ENCODE data around the gene NUPR2. TPM values are rescaled to one million over a fixed set of nuclear protein-coding genes. Genes with fewer than 3 reads are reported as not detected.
A peak's percentile ranks its signal among the peaks of the same experiment; 100 is the strongest.

The NUPR2 gene
- total and polyA plus RNA-seq, 9 of the 15 experiments (the other 6 are each of a cell fraction or from before 2014, with no cell fraction given) = not detected

GRCh38 chr7:56106108-56107073 is 9.8 kb downstream of the NUPR2 start, which contains the start of gene CHCHD2 (continued):
- no peak; the same call in 1 of the 2 replicates for TF ChIP-seq ZBTB43 (CRISPR knock-in tag; IDR thresholded peaks at IDR 0.05)
- TF ChIP-seq ZBTB34 (CRISPR knock-in tag; IDR thresholded peaks at IDR 0.05) = no peak
- TF ChIP-seq ZNF263 (CRISPR knock-in tag; IDR thresholded peaks at IDR 0.05; ENCODE audit: borderline replicate concordance) = peak; percentile 40; the same call in 1 of the 2 replicates
- 0 out of 2 replicates have a peak, but pooled peaks have one; percentile 8 for TF ChIP-seq HINFP (tag; conservative IDR thresholded peaks at IDR 0.05; ENCODE audit: low read depth)
- TF ChIP-seq NUFIP1 (IDR thresholded peaks at IDR 0.05; ENCODE audit: partially characterized antibody) = no peak
- TF ChIP-seq ZNF75A (CRISPR knock-in tag; IDR thresholded peaks at IDR 0.05) = no peak
- no peak for TF ChIP-seq ZBTB26 (CRISPR knock-in tag; IDR thresholded peaks at IDR 0.05)
- TF ChIP-seq YY1 (IDR thresholded peaks at IDR 0.05; ENCODE audit: borderline replicate concordance in 1 of 3, control insufficient read depth in 1 of 3, extremely low read depth in 1 of 3, insufficient read depth in 3 of 3, insufficient read length in 1 of 3, insufficient replicate concordance in 2 of 3, low read depth in 1 of 3, low read length in 2 of 3) = peak in 2 of 3 experiments; percentile 21 to 42
- no peak for TF ChIP-seq EHMT2 (IDR thresholded peaks at IDR 0.05)
- no peak for TF ChIP-seq ZNF197 (CRISPR knock-in tag; IDR thresholded peaks at IDR 0.05; ENCODE audit: low read depth)
- TF ChIP-seq TBP (optimal IDR thresholded peaks at IDR 0.05; ENCODE audit: low read depth, low read length) = peak; percentile 82
- no peak for TF ChIP-seq AFF1 (IDR thresholded peaks at IDR 0.05; ENCODE audit: low read depth in 1 of 2, partially characterized antibody in 2 of 2)
